ENCODE data around the gene SKIC8.

SKIC8 gene

DNA sequence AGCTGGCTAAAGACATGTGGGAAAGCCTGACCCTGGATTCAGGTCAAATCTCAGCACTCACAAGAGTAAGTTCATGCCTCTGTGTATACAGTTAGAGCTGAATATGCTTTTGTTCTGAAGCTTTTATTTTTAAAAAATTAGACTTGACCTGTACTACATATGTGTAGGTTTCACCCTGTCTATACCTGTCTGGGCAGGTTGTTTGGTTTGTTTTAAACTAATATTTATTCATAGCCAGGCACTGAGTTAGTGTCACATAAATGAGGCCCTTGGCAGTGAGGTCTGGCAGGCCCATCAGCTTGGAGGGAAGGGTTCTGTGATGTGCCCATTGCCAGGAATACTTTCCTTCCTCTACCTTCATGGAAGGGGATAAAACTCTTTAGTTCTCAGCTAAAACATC lies 33.2 kb downstream of the SKIC8 start:
- no peak overlapping the region for H3K27ac ChIP-seq
- TF ChIP-seq, protein P1, sequence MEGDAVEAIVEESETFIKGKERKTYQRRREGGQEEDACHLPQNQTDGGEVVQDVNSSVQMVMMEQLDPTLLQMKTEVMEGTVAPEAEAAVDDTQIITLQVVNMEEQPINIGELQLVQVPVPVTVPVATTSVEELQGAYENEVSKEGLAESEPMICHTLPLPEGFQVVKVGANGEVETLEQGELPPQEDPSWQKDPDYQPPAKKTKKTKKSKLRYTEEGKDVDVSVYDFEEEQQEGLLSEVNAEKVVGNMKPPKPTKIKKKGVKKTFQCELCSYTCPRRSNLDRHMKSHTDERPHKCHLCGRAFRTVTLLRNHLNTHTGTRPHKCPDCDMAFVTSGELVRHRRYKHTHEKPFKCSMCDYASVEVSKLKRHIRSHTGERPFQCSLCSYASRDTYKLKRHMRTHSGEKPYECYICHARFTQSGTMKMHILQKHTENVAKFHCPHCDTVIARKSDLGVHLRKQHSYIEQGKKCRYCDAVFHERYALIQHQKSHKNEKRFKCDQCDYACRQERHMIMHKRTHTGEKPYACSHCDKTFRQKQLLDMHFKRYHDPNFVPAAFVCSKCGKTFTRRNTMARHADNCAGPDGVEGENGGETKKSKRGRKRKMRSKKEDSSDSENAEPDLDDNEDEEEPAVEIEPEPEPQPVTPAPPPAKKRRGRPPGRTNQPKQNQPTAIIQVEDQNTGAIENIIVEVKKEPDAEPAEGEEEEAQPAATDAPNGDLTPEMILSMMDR (conservative IDR thresholded peaks at IDR 0.05), result no peak

DNA sequence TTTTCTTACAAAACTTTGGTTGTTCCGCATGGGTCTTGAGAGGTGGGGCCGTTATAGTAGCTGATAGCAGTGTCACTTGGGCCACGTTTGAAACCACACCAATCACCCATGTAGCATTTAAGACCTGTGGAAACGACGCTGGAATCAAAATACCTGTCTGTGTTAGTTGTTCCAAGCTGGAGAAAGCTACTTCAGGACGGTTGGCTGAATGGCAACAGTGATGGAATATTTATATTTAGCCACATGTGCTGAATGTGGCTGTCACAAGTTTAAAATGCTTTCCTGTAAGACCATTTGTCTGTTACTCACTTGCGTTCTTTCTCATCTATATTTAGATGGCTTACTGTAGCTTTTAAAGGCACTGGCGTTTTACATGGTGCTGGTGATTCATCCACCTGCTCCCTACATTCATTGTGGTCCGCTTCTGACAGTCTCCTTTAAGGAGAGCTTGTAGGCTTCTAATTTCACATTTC lies 33.6 kb downstream of the SKIC8 start:
- H3K27ac ChIP-seq, result no peak overlapping the region
- TF ChIP-seq, protein P1 (conservative IDR thresholded peaks at IDR 0.05), result no peak
- no peak for TF ChIP-seq ZFX (IDR thresholded peaks at IDR 0.05)

DNA sequence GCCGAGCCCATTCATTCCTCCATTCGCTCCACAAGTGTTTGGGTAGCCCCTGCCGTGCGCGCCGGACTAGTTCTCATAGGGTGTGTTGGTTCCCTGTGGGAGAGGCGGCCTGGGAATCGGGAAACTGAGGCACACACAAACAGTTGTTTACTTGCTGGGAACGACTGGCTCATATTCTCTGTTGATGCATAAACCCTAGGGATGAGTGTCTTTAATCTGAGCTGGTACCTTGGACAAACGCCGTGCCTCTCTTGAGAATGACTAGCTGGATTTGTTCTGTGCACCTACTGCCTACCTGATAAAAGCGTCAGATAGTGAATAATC lies 34.3 kb downstream of the SKIC8 start:
- TF ChIP-seq, protein P1 (conservative IDR thresholded peaks at IDR 0.05), result no peak
- TF ChIP-seq ZFX (IDR thresholded peaks at IDR 0.05), result no peak

DNA sequence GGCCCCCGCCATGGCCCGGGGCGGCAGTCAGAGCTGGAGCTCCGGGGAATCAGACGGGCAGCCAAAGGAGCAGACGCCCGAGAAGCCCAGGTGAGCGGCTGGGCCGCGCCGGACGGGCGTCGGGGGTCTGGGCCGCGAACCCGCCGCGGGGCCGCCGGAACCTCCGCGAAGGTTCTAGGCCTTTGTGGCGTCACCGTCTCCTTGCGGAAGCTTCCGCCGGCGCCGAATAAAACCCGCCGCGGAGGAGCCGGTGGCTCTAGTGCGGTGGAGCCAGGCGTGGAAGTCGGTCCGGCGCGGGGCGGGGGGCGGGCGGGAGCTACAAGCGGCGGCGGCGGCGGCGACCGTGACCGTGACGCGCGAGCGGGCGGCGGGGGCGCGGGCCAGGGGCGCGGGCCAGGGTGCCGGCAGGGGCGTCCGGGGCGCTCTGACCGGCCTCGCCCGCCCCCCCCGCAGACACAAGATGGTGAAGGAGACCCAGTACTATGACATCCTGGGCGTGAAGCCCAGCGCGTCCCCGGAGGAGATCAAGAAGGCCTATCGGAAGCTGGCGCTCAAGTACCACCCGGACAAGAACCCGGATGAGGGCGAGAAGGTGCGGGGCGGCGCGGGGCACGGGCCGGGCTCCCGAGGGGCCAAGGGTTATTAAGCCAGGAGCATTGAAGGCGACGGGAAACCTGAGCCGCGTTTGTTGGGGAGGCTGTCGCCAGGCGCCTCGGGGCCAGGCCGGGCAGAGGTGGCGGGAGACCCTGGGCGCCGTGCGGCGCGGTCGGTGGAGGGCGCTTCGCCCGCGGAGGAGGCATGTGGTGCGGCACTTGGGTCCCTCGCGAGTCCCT lies 34.9 kb downstream of the SKIC8 start, which contains the start of gene DNAJA4:
Gene DNAJA4, plus strand, starts transcription at position 259 of the 833 bp plus-strand sequence. Its CDS starts 202 bp downstream, at position 461.
- TF ChIP-seq ZFX (IDR thresholded peaks at IDR 0.05), result no peak
- TF ChIP-seq, protein P1 (conservative IDR thresholded peaks at IDR 0.05), result no peak
- no peak within 1 kb of the TSS for H3K27ac ChIP-seq

More for the DNA sequence above, 34.3 kb downstream of the SKIC8 start:
- H3K27ac ChIP-seq, result no peak overlapping the region

DNA sequence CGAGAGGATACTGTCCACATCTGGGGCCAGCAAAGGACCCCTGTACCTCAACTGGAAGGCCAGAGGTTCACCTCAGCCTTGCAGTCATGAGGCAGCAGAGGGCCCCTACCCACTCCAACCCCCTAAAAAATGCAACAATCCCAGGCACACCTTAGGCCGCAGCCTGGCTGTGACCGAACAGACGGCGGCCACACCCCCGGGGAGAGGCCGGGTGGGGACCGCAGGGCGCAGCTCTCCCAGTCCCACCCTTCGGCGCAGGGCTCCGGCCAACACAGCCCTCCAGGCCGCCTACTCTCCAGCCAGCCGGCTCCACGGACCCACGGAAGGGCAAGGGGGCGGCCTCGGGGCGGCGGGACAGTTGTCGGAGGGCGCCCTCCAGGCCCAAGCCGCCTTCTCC lies 35.5 kb downstream of the SKIC8 start:
- TF ChIP-seq, protein P1 (conservative IDR thresholded peaks at IDR 0.05), result no peak
- no peak for TF ChIP-seq ZFX (IDR thresholded peaks at IDR 0.05)
- H3K27ac ChIP-seq, result no peak overlapping the region

DNA sequence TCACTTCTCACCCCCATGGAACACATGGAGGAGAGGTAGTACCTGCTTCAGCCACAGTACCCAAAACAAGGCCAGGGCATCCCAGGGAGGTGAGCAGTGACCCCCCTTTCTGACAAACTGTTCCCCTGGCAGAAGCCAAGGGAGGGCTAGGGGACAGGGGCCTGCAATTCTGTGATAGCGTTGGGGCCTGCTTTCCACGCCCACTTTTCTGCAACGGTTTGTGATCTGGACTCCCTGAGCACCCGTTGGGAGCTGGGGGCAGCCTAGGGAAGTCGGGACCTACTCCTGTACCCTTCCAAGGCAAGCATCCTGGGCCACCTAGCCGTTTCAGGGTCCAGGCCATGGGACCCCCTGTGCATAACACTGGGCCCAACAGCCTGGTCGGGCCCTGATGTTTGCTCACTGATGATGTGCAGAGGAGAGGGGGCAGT lies 36.0 kb downstream of the SKIC8 start:
- H3K27ac ChIP-seq, result no peak overlapping the region
- TF ChIP-seq, protein P1 (conservative IDR thresholded peaks at IDR 0.05), result no peak
- TF ChIP-seq ZFX (IDR thresholded peaks at IDR 0.05), result no peak

DNA sequence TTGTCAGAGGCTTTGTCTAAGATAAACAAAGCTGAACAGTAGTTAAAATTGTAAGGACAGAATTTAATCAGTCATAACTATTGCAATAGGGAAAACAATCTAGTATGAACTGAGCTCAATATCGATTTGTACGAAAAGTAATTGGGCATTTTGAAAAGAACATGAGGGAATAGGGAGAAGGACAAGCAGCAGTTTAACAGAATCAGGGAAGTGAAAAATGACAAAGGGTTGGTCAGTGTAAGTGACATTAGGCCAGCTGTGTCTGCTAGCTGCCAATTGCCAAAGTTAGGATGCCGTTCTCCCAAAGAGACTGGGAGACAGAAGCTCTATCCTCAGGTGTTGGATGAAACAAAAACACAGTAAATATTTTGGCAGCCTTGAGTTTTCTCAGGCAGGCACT lies 38.3 kb downstream of the SKIC8 start:
- peak overlapping the region; percentile 4; the same call in 1 of the 2 replicates for H3K27ac ChIP-seq
- TF ChIP-seq ZFX (IDR thresholded peaks at IDR 0.05), result no peak
- TF ChIP-seq, protein P1 (conservative IDR thresholded peaks at IDR 0.05), result no peak
